Measurements from ENCODE around the gene C4orf50. TPM values are rescaled to one million over a fixed set of nuclear protein-coding genes. Genes with fewer than 3 reads are reported as not detected.
"Not testable (repeated sequence)": the region's sequence is repeated elsewhere in the genome, so short reads cannot be mapped to it uniquely, and the experiment has no call there.

C4orf50 gene
- total RNA-seq, 1 donor from 2014 or later, result 0.16 TPM

GRCh38 chr4:5858020-5858769 is 160.0 kb downstream of the C4orf50 start:
- no peak overlapping the region for H3K4me2 ChIP-seq (ENCODE audit: low read length)
- no peak overlapping the region for H3K4me3 ChIP-seq (ENCODE audit: insufficient read depth, low read depth, low read length)
- H3K9me3 ChIP-seq (ENCODE audit: insufficient read depth, low read depth, low read length), result no peaks in the 10 kb centered on the region
- no peak for TF ChIP-seq EZH2 (IDR thresholded peaks at IDR 0.05; ENCODE audit: insufficient read depth, low read length)
- TF ChIP-seq CTCF (IDR thresholded peaks at IDR 0.05; ENCODE audit: insufficient read depth, low read depth, low read length), result no peak
- Mint-ChIP-seq H3K27ac (ENCODE audit: unreplicated experiment) (no peak overlapping the region), H3K4me3 (ENCODE audit: unreplicated experiment) (no peak overlapping the region), H3K4me1 (ENCODE audit: low read depth, unreplicated experiment) (peaks cover 5% of the 10 kb centered on the region), H3K27me3 (ENCODE audit: low read depth, unreplicated experiment) (no peaks in the 10 kb centered on the region), H3K36me3 (ENCODE audit: low read depth, unreplicated experiment) (peaks cover 13% of the 10 kb centered on the region), H3K9me3 (ENCODE audit: unreplicated experiment) (peaks cover 4% of the 10 kb centered on the region)
- H3K4me1 ChIP-seq (ENCODE audit: insufficient read depth, low read length), result peaks cover 2% of the 10 kb centered on the region
- H3K36me3 ChIP-seq (ENCODE audit: insufficient read depth, low read length), result no peaks in the 10 kb centered on the region
- H3K27me3 ChIP-seq (ENCODE audit: insufficient read depth, low read length), result no peaks in the 10 kb centered on the region
- DNase-seq (ENCODE audit: low read depth), result no peak
- no peak overlapping the region for H3K27ac ChIP-seq (ENCODE audit: low read depth, low read length)
- H3K79me2 ChIP-seq (ENCODE audit: insufficient read depth, low read length), result peaks cover 13% of the 10 kb centered on the region
- no peak overlapping the region for H2AFZ ChIP-seq (ENCODE audit: low read depth, low read length)
- FAIRE-seq, result no peak
- H4K20me1 ChIP-seq (ENCODE audit: insufficient read depth, low read length), result peaks cover 46% of the 10 kb centered on the region
- H3K9ac ChIP-seq (ENCODE audit: low read length), result no peak overlapping the region

- H2AFZ ChIP-seq (ENCODE audit: low read depth, low read length), result no peak overlapping the region
- DNase-seq (ENCODE audit: low read depth) (no peak), FAIRE-seq (peak; percentile 23)
- H3K4me3 ChIP-seq (ENCODE audit: insufficient read depth, low read depth, low read length), result no peak overlapping the region
- peaks cover 38% of the 10 kb centered on the region for H4K20me1 ChIP-seq (ENCODE audit: insufficient read depth, low read length)
- TF ChIP-seq CTCF (IDR thresholded peaks at IDR 0.05; ENCODE audit: insufficient read depth, low read depth, low read length) (no peak), EZH2 (IDR thresholded peaks at IDR 0.05; ENCODE audit: insufficient read depth, low read length) (no peak)
- H3K36me3 ChIP-seq (ENCODE audit: insufficient read depth, low read length), result no peaks in the 10 kb centered on the region
- H3K9ac ChIP-seq (ENCODE audit: low read length), result no peak overlapping the region
- H3K27ac ChIP-seq (ENCODE audit: low read depth, low read length), result no peak overlapping the region
- Mint-ChIP-seq H3K27ac (ENCODE audit: unreplicated experiment) (no peak overlapping the region), H3K36me3 (ENCODE audit: low read depth, unreplicated experiment) (peaks cover 14% of the 10 kb centered on the region), H3K27me3 (ENCODE audit: low read depth, unreplicated experiment) (no peaks in the 10 kb centered on the region), H3K4me1 (ENCODE audit: low read depth, unreplicated experiment) (peaks cover 1% of the 10 kb centered on the region), H3K4me3 (ENCODE audit: unreplicated experiment) (no peak overlapping the region), H3K9me3 (ENCODE audit: unreplicated experiment) (peaks cover 4% of the 10 kb centered on the region)
- no peak overlapping the region for H3K4me2 ChIP-seq (ENCODE audit: low read length)
- H3K4me1 ChIP-seq (ENCODE audit: insufficient read depth, low read length), result no peaks in the 10 kb centered on the region
- peaks cover 13% of the 10 kb centered on the region for H3K79me2 ChIP-seq (ENCODE audit: insufficient read depth, low read length)
- H3K27me3 ChIP-seq (ENCODE audit: insufficient read depth, low read length), result no peaks in the 10 kb centered on the region
- no peaks in the 10 kb centered on the region for H3K9me3 ChIP-seq (ENCODE audit: insufficient read depth, low read depth, low read length)
These were observed 161.0 kb downstream of the C4orf50 start for GRCh38 chr4:5857199-5857598.

GRCh38 chr4:5856362-5856761 is 161.9 kb downstream of the C4orf50 start:
- not testable (repeated sequence) for H3K27me3 ChIP-seq (ENCODE audit: insufficient read depth, low read length); H3K27me3 Mint-ChIP-seq (ENCODE audit: low read depth, unreplicated experiment); H3K4me1 ChIP-seq (ENCODE audit: insufficient read depth, low read length); H2AFZ ChIP-seq (ENCODE audit: low read depth, low read length); H3K4me3 Mint-ChIP-seq (ENCODE audit: unreplicated experiment); H3K4me2 ChIP-seq (ENCODE audit: low read length); DNase-seq (ENCODE audit: low read depth); H3K27ac ChIP-seq (ENCODE audit: low read depth, low read length); H3K9me3 Mint-ChIP-seq (ENCODE audit: unreplicated experiment); FAIRE-seq; H3K9me3 ChIP-seq (ENCODE audit: insufficient read depth, low read depth, low read length); H3K36me3 ChIP-seq (ENCODE audit: insufficient read depth, low read length); H3K27ac Mint-ChIP-seq (ENCODE audit: unreplicated experiment); H3K9ac ChIP-seq (ENCODE audit: low read length); H3K4me1 Mint-ChIP-seq (ENCODE audit: low read depth, unreplicated experiment); H3K4me3 ChIP-seq (ENCODE audit: insufficient read depth, low read depth, low read length)
- peaks cover 13% of the 10 kb centered on the region for H3K79me2 ChIP-seq (ENCODE audit: insufficient read depth, low read length)
- peaks cover 15% of the 10 kb centered on the region for H3K36me3 Mint-ChIP-seq (ENCODE audit: low read depth, unreplicated experiment)
- H4K20me1 ChIP-seq (ENCODE audit: insufficient read depth, low read length), result peaks cover 31% of the 10 kb centered on the region

All from astrocyte (in vitro differentiated cells and primary cell).